GM20431 (cell line): Measurements from ENCODE around the gene ARIH2.

Experiments
- in situ Hi-C: fragments of 300-500 bp; cut with MseI, MboI; formaldehyde crosslinking; loops from one replicate; pipeline ENCODE4 v1.15.0; 2020; ENCODE audit warnings: low sequenced_read_pairs; ENCODE audit not compliant: unreplicated experiment

Gene ARIH2

DNA sequence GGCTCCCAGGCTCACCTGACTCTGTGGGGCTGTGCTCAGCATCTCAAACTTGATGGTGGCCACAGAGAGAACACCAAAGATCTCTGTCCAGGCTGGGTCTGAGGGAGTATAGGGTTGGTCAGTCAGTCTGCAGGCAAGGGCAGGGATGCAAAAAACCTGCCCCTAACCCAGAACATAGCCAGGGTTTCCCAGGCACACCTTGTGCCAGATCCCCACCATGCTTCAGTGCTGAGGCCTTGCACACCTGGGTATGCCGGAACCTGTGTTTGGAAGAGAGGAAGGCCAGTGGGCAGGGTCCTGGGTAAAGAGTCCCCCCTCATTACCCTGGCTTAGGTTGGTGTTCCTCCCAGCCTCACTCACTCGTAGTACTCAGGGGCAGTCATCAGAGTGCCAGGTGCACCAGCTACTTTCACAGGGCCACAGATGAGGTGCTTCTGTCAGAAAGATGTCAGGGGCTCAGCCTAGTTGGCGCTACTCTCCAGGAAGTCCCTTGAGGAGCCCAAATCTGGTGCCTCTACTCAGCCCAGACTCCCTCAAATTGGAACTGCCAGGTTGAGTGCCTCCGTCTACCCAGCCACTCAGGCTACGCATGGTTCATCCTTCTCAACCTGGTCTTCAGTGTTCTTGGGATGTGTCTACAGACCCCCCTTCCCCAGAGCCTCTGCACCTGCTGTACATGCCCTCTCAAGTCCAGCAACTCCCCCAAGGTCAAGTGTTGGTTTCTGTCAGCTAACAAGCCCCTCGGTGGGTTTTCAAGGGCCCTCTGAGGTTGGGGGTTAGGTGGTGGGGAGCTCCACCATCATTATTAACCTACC is 98.0 kb downstream of the ARIH2 start:
- in situ Hi-C loops = no loop called here

GRCh38 chr3:49017229-49017970 is 98.8 kb downstream of the ARIH2 start:
- in situ Hi-C loops = no loop called here

GRCh38 chr3:49017971-49018706 is 99.5 kb downstream of the ARIH2 start, which contains the start of gene DALRD3:
Gene DALRD3 (minus strand): TSS chr3:49018580. CDS start chr3:49018564, 16 bp downstream.
- in situ Hi-C loops = no loop called here

GRCh38 chr3:49018707-49019006 is 100.0 kb downstream of the ARIH2 start:
- in situ Hi-C loops = no loop called here

- in situ Hi-C loops = no loop called here
Measured at GRCh38 chr3:49019941-49020329, 101.3 kb downstream of the ARIH2 start.

GRCh38 chr3:49020330-49021212 is 101.9 kb downstream of the ARIH2 start:
- in situ Hi-C loops = no loop called here

DNA sequence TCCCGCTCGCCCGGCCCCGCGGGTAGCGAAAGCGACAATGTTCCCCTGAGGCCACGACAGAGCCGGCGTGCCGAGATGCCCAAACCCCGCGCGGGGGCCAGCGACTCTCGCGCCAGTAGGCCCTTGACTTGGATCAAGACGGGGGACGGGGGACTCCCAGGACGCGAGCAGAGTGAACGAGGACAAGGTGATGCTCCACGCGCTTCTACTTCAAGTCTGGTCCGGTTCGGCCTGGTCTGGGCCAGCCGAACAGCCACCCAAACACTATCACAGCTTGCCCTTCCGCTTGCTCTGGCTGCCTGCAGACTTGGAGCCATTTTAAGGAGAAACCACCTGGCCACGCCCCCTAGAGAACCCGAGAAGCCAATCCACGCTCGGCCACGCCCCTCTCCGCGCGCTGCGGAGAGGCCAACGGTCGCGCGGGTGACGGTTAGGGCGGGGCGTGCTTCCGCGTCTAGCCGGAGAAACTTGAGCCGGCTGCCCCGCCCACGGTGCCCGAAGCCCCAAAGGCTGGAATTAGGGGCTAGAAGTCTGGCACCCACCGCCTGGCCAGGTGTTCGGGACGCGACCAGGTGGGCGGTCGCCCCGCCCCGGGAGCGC is 102.7 kb downstream of the ARIH2 start:
- in situ Hi-C loops = no loop called here

GRCh38 chr3:49021813-49022687 is 103.4 kb downstream of the ARIH2 start, which contains the start of gene NDUFAF3:
Gene NDUFAF3 (plus strand): TSS chr3:49022121. CDS start chr3:49022145, 24 bp downstream.
- in situ Hi-C loops = no loop called here

- in situ Hi-C loops = no loop called here
Measured at GRCh38 chr3:49022688-49023171, 104.1 kb downstream of the ARIH2 start.

DNA sequence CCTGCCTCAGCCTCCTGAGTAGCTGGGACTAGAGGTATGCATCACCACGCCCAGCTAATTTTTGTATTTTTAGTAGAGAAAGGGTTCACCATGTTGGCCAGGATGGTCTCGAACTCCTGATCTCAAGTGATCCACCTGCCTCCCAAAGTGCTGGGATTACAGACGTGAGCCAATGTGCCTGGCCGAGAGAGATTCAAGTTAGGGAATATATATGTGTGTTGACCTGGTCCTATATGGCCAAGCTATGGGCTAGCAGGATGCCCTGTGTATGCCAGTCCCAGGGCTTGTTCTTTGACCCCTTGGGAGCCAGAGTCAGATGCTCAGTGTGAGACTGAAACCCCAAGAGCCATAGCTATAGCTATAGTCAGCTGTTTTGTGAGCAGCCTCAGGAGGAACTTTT is 105.1 kb downstream of the ARIH2 start:
- in situ Hi-C loops = no loop called here

DNA sequence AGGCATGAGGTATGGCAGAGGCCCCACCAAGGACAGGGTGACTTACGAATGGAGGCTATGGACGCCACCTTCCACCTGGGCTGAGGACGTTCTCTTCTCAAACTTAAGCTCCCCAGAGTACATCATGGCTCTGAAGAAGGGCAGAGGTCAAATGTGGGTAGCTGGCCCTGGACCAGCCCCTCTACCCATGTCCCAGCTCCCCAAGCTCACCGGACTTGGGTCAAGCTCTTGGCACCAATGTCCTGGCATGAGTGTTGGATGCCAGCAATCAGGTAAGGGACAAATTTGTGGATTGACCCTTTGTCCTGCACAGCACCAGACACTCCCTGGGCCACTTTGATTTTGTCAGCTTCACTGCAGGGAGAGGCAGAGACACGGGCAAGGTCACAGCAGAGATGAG is 105.8 kb downstream of the ARIH2 start:
- in situ Hi-C loops = no loop called here

DNA sequence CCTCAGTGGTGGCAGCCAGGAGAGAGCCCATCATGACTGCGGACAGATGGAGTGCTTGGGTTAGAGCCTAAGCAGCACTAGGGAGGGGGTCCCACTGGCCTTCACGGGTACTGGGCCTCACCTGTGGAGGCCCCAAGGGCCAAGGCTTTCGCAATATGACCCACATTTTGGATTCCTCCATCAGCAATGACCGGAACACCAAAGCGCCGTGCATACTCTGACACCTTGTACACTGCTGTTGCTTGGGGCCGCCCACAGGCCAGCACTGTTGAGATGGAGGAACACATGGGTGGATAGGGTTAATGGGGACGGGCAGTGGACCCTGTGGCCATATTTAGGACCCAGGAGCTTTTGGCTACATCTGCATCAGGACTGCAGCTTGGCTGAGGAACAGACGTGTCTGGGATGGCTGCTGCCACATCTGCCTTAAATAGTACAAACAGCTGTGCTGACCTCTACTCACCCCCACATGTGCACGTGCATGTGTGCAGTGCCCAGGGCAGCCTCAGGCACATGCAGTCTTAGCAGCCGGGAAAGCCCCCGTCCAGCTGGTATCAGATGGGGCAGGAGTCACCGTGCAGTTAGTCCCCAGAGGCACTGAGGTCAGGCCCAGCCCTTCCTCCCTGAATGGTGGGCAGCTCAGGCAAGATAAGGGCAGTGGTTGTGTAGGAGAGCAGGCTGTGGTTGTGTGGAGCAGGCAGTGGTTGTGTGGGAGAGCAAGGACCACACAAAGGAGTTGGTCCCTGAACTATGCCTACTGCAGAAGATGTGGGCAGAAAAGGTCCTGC is 106.6 kb downstream of the ARIH2 start:
- in situ Hi-C loops = no loop called here

- in situ Hi-C loops = no loop called here
Measured at GRCh38 chr3:49025793-49026520, 107.3 kb downstream of the ARIH2 start.

GRCh38 chr3:49026536-49026935 is 107.9 kb downstream of the ARIH2 start:
- in situ Hi-C loops = no loop called here

GRCh38 chr3:49027634-49028033 is 109.0 kb downstream of the ARIH2 start:
- in situ Hi-C loops = no loop called here

- in situ Hi-C loops = no loop called here
Measured at GRCh38 chr3:49028298-49028672, 109.6 kb downstream of the ARIH2 start.
